Stimulated activated CD4-positive, alpha-beta T cell treated with anti-CD3 and anti-CD28 coated beads, Interleukin-1b, Interleukin-23, amount 100 ng/mL, for 48 hours (primary cell): Measurements from ENCODE around the gene ALK.
A peak's percentile ranks its signal among the peaks of the same experiment; 100 is the strongest.

ENCODE experiments used
- DNase-seq: peaks from one replicate; pipeline ENCODE4 v3.0.0-alpha.2; 2020

ALK gene

GRCh38 chr2:29567906-29568520, 353.4 kb downstream of the ALK start:
- DNase-seq = no peak

GRCh38 chr2:29563697-29564096, 357.7 kb downstream of the ALK start:
- no peak for DNase-seq

- DNase-seq = no peak
Observed at GRCh38 chr2:29562896-29563295, 358.5 kb downstream of the ALK start.

GRCh38 chr2:29562319-29562718, 359.1 kb downstream of the ALK start:
- no peak for DNase-seq

- DNase-seq = no peak
Observed at GRCh38 chr2:29561628-29562027, 359.8 kb downstream of the ALK start.

- no peak for DNase-seq
Observed at GRCh38 chr2:29561181-29561580, 360.2 kb downstream of the ALK start.

GRCh38 chr2:29560566-29560965, 360.8 kb downstream of the ALK start:
- no peak for DNase-seq

- DNase-seq = no peak
Observed at GRCh38 chr2:29560030-29560429, 361.4 kb downstream of the ALK start.

- no peak for DNase-seq
Observed at GRCh38 chr2:29559578-29559977, 361.8 kb downstream of the ALK start.

GRCh38 chr2:29558097-29558496, 363.3 kb downstream of the ALK start:
- no peak for DNase-seq

GRCh38 chr2:29557268-29557667, 364.1 kb downstream of the ALK start:
- no peak for DNase-seq

- no peak for DNase-seq
Observed at GRCh38 chr2:29549069-29549380, 372.4 kb downstream of the ALK start.

- no peak for DNase-seq
Observed at GRCh38 chr2:29544917-29545316, 376.5 kb downstream of the ALK start.

- DNase-seq = no peak
Observed at GRCh38 chr2:29544031-29544430, 377.4 kb downstream of the ALK start.

- DNase-seq = no peak
Observed at GRCh38 chr2:29535188-29535587, 386.2 kb downstream of the ALK start.

- DNase-seq = no peak
Observed at GRCh38 chr2:29532436-29532835, 388.9 kb downstream of the ALK start.

- DNase-seq = no peak
Observed at GRCh38 chr2:29531626-29532025, 389.8 kb downstream of the ALK start.

GRCh38 chr2:29530281-29530680, 391.1 kb downstream of the ALK start:
- no peak for DNase-seq

- DNase-seq = peak; percentile 44
Observed at GRCh38 chr2:29528891-29529520, 392.4 kb downstream of the ALK start.

GRCh38 chr2:29528371-29528770, 393.0 kb downstream of the ALK start:
- DNase-seq = no peak

- no peak for DNase-seq
Observed at GRCh38 chr2:29527947-29528346, 393.4 kb downstream of the ALK start.

GRCh38 chr2:29526587-29527586, 394.5 kb downstream of the ALK start:
- DNase-seq = no peak

GRCh38 chr2:29525921-29526320, 395.5 kb downstream of the ALK start:
- no peak for DNase-seq

GRCh38 chr2:29524652-29525051, 396.7 kb downstream of the ALK start:
- DNase-seq = no peak
